ENCODE measurements around the gene WNT9A. TPM values are rescaled to one million over a fixed set of nuclear protein-coding genes. Genes with fewer than 3 reads are reported as not detected.

Gene WNT9A
- polyA plus RNA-seq, 1 donor from 2014 or later: 0.57 TPM

DNA sequence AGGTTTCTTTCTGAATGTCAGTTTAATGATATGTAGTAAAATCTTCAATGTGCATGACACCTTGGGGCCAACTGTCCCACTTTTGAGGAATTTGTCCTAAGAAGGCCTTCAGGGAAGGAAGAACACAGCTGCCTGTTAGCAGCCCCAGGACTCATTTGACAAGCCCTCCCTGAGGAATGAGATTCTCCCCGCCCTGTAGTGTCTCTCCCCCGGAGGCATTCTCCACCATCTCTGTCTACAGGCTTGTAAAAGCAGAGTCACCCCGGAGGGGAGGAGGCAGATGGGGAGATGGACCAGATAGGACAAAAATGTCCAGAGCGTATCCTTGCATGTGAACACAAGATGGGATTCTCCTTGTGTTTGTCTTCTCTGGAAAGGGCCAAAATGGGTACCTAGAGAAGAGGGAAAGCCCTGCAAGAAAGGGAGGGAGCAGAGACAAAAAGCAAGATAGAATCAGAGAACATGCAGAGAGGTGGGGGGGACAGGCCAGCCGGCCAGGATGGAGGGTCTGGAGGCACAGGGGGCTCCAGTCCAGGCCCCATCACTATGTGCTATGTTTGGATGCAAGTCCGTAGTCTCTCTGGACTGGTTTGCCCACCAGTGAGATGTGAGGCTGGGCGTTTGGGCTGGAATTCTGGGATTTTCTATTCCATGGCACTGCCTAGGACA, 47.0 kb upstream of the WNT9A start:
- no peak overlapping the region for H3K9ac ChIP-seq (ENCODE audit: low read length)
- H3K4me2 ChIP-seq (ENCODE audit: low read length): no peak overlapping the region
- no peaks in the 10 kb centered on the region for H3F3A ChIP-seq (ENCODE audit: insufficient read depth, low read length, poor library complexity, severe bottlenecking)
- H3K27me3 ChIP-seq (ENCODE audit: insufficient read depth, low read depth, low read length): no peaks in the 10 kb centered on the region
- H3K36me3 ChIP-seq (ENCODE audit: insufficient read depth, low read length): no peaks in the 10 kb centered on the region
- no peak overlapping the region for H3K4me3 ChIP-seq (ENCODE audit: low read length)
- TF ChIP-seq EP300 (conservative IDR thresholded peaks at IDR 0.05; ENCODE audit: poor library complexity, severe bottlenecking) (no peak), POLR2AphosphoS5 (IDR thresholded peaks at IDR 0.05) (no peak), RAD21 (conservative IDR thresholded peaks at IDR 0.05) (no peak), TAF1 (IDR thresholded peaks at IDR 0.05; ENCODE audit: low read depth) (no peak), SMC3 (conservative IDR thresholded peaks at IDR 0.05; ENCODE audit: poor library complexity) (no peak), EZH2 (IDR thresholded peaks at IDR 0.05; ENCODE audit: borderline replicate concordance, insufficient read depth, low read length, poor library complexity, severe bottlenecking) (no peak), MXI1 (conservative IDR thresholded peaks at IDR 0.05; ENCODE audit: poor library complexity, severe bottlenecking) (no peak), REST (IDR thresholded peaks at IDR 0.05; ENCODE audit: borderline replicate concordance) (no peak)
- TF ChIP-seq, protein P1, sequence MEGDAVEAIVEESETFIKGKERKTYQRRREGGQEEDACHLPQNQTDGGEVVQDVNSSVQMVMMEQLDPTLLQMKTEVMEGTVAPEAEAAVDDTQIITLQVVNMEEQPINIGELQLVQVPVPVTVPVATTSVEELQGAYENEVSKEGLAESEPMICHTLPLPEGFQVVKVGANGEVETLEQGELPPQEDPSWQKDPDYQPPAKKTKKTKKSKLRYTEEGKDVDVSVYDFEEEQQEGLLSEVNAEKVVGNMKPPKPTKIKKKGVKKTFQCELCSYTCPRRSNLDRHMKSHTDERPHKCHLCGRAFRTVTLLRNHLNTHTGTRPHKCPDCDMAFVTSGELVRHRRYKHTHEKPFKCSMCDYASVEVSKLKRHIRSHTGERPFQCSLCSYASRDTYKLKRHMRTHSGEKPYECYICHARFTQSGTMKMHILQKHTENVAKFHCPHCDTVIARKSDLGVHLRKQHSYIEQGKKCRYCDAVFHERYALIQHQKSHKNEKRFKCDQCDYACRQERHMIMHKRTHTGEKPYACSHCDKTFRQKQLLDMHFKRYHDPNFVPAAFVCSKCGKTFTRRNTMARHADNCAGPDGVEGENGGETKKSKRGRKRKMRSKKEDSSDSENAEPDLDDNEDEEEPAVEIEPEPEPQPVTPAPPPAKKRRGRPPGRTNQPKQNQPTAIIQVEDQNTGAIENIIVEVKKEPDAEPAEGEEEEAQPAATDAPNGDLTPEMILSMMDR (IDR thresholded peaks at IDR 0.05; ENCODE audit: poor library complexity, severe bottlenecking): no peak
- no peak overlapping the region for H2AFZ ChIP-seq (ENCODE audit: low read depth, low read length)
- no peaks in the 10 kb centered on the region for H3K79me2 ChIP-seq (replicated peaks; ENCODE audit: insufficient read depth, low read length)
- H3K9me3 ChIP-seq (ENCODE audit: low read length): peaks cover 6% of the 10 kb centered on the region
- no peaks in the 10 kb centered on the region for H4K20me1 ChIP-seq (ENCODE audit: insufficient read depth)
- no peaks in the 10 kb centered on the region for H3K9me2 ChIP-seq (ENCODE audit: insufficient read depth, low read length)
- no peak overlapping the region for H3K27ac ChIP-seq (ENCODE audit: low read length)

DNA sequence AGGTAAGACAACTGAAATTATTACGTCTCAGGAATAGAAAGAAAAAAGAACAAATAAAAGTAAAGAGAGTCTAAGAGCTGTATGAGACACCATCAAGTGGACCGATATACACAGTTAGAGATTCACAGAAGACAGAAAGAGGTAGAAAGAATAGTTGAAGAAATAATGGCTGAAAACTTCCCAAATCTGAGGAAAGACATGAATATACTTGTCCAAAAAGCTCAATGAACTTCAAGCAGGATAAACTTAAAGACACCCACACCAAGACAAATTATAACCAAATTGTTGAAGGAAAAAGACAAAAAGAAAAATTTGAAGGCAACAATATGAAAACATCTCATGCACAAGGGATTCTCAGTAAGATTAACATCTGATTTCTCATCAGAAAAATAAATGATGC, 39.4 kb upstream of the WNT9A start:
- no peak overlapping the region for H3K9ac ChIP-seq (ENCODE audit: low read length)
- no peaks in the 10 kb centered on the region for H3K36me3 ChIP-seq (ENCODE audit: insufficient read depth, low read length)
- H3K9me3 ChIP-seq (ENCODE audit: low read length): no peaks in the 10 kb centered on the region
- H3K4me2 ChIP-seq (ENCODE audit: low read length): no peak overlapping the region
- no peak overlapping the region for H2AFZ ChIP-seq (ENCODE audit: low read depth, low read length)
- H3K79me2 ChIP-seq (replicated peaks; ENCODE audit: insufficient read depth, low read length): no peaks in the 10 kb centered on the region
- H4K20me1 ChIP-seq (ENCODE audit: insufficient read depth): no peaks in the 10 kb centered on the region
- H3K4me3 ChIP-seq (ENCODE audit: low read length): no peak overlapping the region
- no peaks in the 10 kb centered on the region for H3K9me2 ChIP-seq (ENCODE audit: insufficient read depth, low read length)
- no peaks in the 10 kb centered on the region for H3F3A ChIP-seq (ENCODE audit: insufficient read depth, low read length, poor library complexity, severe bottlenecking)
- no peak overlapping the region for H3K27ac ChIP-seq (ENCODE audit: low read length)
- no peaks in the 10 kb centered on the region for H3K27me3 ChIP-seq (ENCODE audit: insufficient read depth, low read depth, low read length)
- TF ChIP-seq REST (IDR thresholded peaks at IDR 0.05; ENCODE audit: borderline replicate concordance): no peak
- TF ChIP-seq, protein P1 (IDR thresholded peaks at IDR 0.05; ENCODE audit: poor library complexity, severe bottlenecking): no peak
- TF ChIP-seq POLR2AphosphoS5 (IDR thresholded peaks at IDR 0.05): no peak
- TF ChIP-seq SMC3 (conservative IDR thresholded peaks at IDR 0.05; ENCODE audit: poor library complexity): no peak
- TF ChIP-seq MXI1 (conservative IDR thresholded peaks at IDR 0.05; ENCODE audit: poor library complexity, severe bottlenecking): no peak
- no peak for TF ChIP-seq EP300 (conservative IDR thresholded peaks at IDR 0.05; ENCODE audit: poor library complexity, severe bottlenecking)
- TF ChIP-seq TAF1 (IDR thresholded peaks at IDR 0.05; ENCODE audit: low read depth): no peak
- no peak for TF ChIP-seq EZH2 (IDR thresholded peaks at IDR 0.05; ENCODE audit: borderline replicate concordance, insufficient read depth, low read length, poor library complexity, severe bottlenecking)
- no peak for TF ChIP-seq RAD21 (conservative IDR thresholded peaks at IDR 0.05)

Data from neural cell (in vitro differentiated cells).